GM12892 (cell line): ENCODE measurements around the gene APEX1.

Source experiments
- POLR2A ChIP-seq: IDR thresholded peaks from 2 replicates; pipeline ENCODE4 v1.6.1; 2011; ENCODE audit warnings: low read depth, low read length, control low read depth
- POLR2AphosphoS5 ChIP-seq: IDR thresholded peaks from 2 replicates; pipeline ENCODE4 v1.6.1; 2011; ENCODE audit warnings: low read depth, low read length, control low read depth

DNA sequence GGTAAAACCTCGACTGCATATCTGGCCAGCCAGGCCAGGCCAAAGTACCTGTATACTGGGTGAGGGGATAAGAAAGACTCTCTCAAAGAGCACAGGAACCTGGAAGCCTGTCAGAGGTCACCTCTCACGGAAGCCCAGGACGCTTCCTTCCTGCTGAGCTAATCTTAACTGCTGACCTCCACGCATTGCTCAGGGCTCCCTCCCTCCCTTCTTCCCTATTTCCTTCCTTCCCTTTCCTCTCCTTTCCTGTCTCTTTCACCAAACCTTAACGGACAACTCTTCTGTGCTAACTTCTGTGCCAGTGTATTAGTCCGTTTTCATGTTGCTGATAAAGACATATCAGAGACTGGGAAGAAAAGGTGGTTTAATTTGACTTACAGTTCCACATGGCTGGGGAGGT is 35.5 kb downstream of the APEX1 start:
- TF ChIP-seq POLR2AphosphoS5 (no peak), POLR2A (no peak)
